ENCODE measurements around the gene FOXL1. TPM values are rescaled to one million over a fixed set of nuclear protein-coding genes. Genes with fewer than 3 reads are reported as not detected.

The FOXL1 gene
- polyA plus RNA-seq, 2 of the 4 experiments (the other 2 are of a cell fraction), result 0.48 to 0.70 TPM

DNA sequence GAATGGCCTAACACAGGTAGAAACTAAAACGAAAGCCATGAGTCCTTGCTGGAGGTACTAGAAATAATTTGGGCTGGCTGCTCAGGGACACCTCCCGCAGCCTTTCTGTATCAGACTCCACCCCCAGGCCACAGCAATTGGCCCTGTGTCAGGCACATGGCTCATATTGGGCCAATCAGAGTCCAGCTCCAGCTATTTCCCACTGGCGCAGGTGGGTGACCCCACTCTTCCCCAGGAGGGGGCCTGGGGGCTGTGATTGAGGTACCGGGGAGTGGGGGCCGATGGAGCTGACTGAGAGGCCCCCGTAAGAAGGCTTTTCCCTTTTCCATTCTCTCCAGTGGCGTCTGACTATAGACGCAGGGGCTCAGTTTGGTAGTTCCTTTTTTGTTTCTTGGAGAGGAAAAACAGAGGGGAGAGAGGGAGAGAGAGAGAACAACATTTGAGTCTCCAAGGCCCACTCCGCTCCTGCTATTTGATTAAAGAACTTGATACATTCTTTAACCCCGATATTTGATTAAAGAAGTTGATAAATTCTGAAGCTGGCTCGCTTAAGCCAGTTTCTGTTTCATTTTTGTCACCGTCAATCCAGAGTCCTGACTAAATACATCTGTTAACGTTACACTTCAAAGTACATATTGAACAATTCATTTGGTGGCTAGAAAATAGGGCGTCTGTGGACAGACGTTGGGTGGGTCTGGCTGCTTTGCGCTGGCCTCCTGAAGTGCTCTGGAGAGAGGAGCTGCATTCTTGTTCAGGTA lies 26.3 kb downstream of the FOXL1 start:
- peaks cover 14% of the 10 kb centered on the region; the same call in 2 of the 3 replicates for H3K4me1 ChIP-seq
- CTCF ChIA-PET, result interaction anchor here (0.6 to 1.3 kb wide), 4 partner anchors 20 to 459 kb away, joined by 3 to 4 read pairs (median 3); no protein-coding TSS in a partner anchor
- TF ChIP-seq, protein P1, sequence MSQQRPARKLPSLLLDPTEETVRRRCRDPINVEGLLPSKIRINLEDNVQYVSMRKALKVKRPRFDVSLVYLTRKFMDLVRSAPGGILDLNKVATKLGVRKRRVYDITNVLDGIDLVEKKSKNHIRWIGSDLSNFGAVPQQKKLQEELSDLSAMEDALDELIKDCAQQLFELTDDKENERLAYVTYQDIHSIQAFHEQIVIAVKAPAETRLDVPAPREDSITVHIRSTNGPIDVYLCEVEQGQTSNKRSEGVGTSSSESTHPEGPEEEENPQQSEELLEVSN (IDR thresholded peaks at IDR 0.05; ENCODE audit: borderline replicate concordance, low read depth), result no peak
- TF ChIP-seq FOSB (CRISPR knock-in tag; IDR thresholded peaks at IDR 0.05) (no peak), MYC (IDR thresholded peaks at IDR 0.05; ENCODE audit: borderline replicate concordance, low read length) (no peak), EHMT2 (IDR thresholded peaks at IDR 0.05; ENCODE audit: low read depth) (no peak), CHD2 (IDR thresholded peaks at IDR 0.05; ENCODE audit: low read length, partially characterized antibody) (no peak), NR3C1 (IDR thresholded peaks at IDR 0.05) (no peak), ZNF302 (CRISPR knock-in tag; IDR thresholded peaks at IDR 0.05) (no peak), NFE2L2 (conservative IDR thresholded peaks at IDR 0.05; ENCODE audit: low read length) (no peak), FOXS1 (CRISPR knock-in tag; IDR thresholded peaks at IDR 0.05) (no peak), TP53 (CRISPR knock-in tag; IDR thresholded peaks at IDR 0.05) (no peak), HOXB13 (CRISPR knock-in tag; IDR thresholded peaks at IDR 0.05; ENCODE audit: low read depth) (no peak)
- TF ChIP-seq, protein P2, sequence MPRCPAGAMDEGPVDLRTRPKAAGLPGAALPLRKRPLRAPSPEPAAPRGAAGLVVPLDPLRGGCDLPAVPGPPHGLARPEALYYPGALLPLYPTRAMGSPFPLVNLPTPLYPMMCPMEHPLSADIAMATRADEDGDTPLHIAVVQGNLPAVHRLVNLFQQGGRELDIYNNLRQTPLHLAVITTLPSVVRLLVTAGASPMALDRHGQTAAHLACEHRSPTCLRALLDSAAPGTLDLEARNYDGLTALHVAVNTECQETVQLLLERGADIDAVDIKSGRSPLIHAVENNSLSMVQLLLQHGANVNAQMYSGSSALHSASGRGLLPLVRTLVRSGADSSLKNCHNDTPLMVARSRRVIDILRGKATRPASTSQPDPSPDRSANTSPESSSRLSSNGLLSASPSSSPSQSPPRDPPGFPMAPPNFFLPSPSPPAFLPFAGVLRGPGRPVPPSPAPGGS (IDR thresholded peaks at IDR 0.05), result no peak
- TF ChIP-seq, protein P3, sequence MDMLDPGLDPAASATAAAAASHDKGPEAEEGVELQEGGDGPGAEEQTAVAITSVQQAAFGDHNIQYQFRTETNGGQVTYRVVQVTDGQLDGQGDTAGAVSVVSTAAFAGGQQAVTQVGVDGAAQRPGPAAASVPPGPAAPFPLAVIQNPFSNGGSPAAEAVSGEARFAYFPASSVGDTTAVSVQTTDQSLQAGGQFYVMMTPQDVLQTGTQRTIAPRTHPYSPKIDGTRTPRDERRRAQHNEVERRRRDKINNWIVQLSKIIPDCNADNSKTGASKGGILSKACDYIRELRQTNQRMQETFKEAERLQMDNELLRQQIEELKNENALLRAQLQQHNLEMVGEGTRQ (IDR thresholded peaks at IDR 0.05), result no peak
- TF ChIP-seq, protein P4, sequence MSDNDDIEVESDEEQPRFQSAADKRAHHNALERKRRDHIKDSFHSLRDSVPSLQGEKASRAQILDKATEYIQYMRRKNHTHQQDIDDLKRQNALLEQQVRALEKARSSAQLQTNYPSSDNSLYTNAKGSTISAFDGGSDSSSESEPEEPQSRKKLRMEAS (IDR thresholded peaks at IDR 0.05), result no peak
- H3K27ac ChIP-seq, result no peak overlapping the region
- 80% methylated on average over 16 of the region's 16 CpGs for WGBS (ENCODE audit: missing lambda C conversion rate)
- ATAC-seq (no peak), DNase-seq (ENCODE audit: low read depth in 1 of 2, low spot score in 1 of 2) (no peak), FAIRE-seq (no peak)
- POLR2A ChIA-PET, result no interaction called here
- no peak overlapping the region for H3K4me2 ChIP-seq
- no peaks in the 10 kb centered on the region for H3K9me3 ChIP-seq
- no peak overlapping the region for H3K4me3 ChIP-seq

DNA sequence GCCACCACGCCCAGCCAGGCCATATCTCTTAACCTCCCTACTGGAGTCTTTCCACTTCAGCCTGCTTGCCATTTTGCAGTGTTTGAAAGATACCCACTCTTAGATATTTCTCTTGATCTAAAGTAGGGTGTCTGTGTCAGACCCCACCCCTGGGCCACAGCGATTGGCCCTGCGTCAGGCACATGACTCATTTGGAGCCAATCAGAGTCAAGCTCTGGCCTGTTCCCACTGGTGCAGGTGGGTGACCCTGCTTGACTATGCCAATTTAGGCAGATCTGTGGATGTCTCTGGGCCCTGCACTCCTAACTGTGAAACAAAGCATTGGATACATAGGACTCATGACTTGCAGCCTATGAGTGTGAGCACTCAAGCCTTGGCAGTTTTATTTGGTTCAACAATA lies 27.6 kb downstream of the FOXL1 start:
- DNase-seq (ENCODE audit: low read depth in 1 of 2, low spot score in 1 of 2), result no peak

More for the DNA sequence above, 27.6 kb downstream of the FOXL1 start:
- FAIRE-seq (no peak), ATAC-seq (no peak)
- POLR2A ChIA-PET, result no interaction called here
- Histone ChIP-seq H3K4me2 (no peak overlapping the region), H3K27ac (no peak overlapping the region), H3K9me3 (no peaks in the 10 kb centered on the region), H3K4me1 (peaks cover 14% of the 10 kb centered on the region; the same call in 2 of the 3 replicates), H3K4me3 (no peak overlapping the region)
- WGBS (ENCODE audit: missing lambda C conversion rate), result 87% methylated on average over 3 of the region's 3 CpGs
- TF ChIP-seq FOSB (CRISPR knock-in tag; IDR thresholded peaks at IDR 0.05) (no peak), PHF8 (IDR thresholded peaks at IDR 0.05; ENCODE audit: borderline replicate concordance, low read depth) (no peak), EP300 (IDR thresholded peaks at IDR 0.05) (no peak), CHD2 (IDR thresholded peaks at IDR 0.05; ENCODE audit: low read length, partially characterized antibody) (no peak), FOXS1 (CRISPR knock-in tag; IDR thresholded peaks at IDR 0.05) (no peak), HOXA7 (CRISPR knock-in tag; IDR thresholded peaks at IDR 0.05) (no peak), NPAS2 (CRISPR knock-in tag; IDR thresholded peaks at IDR 0.05; ENCODE audit: borderline replicate concordance) (no peak), ZFP36 (IDR thresholded peaks at IDR 0.05; ENCODE audit: borderline replicate concordance, partially characterized antibody) (no peak)
- TF ChIP-seq, protein P5, sequence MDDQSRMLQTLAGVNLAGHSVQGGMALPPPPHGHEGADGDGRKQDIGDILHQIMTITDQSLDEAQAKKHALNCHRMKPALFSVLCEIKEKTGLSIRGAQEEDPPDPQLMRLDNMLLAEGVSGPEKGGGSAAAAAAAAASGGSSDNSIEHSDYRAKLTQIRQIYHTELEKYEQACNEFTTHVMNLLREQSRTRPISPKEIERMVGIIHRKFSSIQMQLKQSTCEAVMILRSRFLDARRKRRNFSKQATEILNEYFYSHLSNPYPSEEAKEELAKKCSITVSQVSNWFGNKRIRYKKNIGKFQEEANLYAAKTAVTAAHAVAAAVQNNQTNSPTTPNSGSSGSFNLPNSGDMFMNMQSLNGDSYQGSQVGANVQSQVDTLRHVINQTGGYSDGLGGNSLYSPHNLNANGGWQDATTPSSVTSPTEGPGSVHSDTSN (IDR thresholded peaks at IDR 0.05), result no peak
- TF ChIP-seq, protein P6, sequence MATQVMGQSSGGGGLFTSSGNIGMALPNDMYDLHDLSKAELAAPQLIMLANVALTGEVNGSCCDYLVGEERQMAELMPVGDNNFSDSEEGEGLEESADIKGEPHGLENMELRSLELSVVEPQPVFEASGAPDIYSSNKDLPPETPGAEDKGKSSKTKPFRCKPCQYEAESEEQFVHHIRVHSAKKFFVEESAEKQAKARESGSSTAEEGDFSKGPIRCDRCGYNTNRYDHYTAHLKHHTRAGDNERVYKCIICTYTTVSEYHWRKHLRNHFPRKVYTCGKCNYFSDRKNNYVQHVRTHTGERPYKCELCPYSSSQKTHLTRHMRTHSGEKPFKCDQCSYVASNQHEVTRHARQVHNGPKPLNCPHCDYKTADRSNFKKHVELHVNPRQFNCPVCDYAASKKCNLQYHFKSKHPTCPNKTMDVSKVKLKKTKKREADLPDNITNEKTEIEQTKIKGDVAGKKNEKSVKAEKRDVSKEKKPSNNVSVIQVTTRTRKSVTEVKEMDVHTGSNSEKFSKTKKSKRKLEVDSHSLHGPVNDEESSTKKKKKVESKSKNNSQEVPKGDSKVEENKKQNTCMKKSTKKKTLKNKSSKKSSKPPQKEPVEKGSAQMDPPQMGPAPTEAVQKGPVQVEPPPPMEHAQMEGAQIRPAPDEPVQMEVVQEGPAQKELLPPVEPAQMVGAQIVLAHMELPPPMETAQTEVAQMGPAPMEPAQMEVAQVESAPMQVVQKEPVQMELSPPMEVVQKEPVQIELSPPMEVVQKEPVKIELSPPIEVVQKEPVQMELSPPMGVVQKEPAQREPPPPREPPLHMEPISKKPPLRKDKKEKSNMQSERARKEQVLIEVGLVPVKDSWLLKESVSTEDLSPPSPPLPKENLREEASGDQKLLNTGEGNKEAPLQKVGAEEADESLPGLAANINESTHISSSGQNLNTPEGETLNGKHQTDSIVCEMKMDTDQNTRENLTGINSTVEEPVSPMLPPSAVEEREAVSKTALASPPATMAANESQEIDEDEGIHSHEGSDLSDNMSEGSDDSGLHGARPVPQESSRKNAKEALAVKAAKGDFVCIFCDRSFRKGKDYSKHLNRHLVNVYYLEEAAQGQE (IDR thresholded peaks at IDR 0.05), result no peak
- TF ChIP-seq, protein P7, sequence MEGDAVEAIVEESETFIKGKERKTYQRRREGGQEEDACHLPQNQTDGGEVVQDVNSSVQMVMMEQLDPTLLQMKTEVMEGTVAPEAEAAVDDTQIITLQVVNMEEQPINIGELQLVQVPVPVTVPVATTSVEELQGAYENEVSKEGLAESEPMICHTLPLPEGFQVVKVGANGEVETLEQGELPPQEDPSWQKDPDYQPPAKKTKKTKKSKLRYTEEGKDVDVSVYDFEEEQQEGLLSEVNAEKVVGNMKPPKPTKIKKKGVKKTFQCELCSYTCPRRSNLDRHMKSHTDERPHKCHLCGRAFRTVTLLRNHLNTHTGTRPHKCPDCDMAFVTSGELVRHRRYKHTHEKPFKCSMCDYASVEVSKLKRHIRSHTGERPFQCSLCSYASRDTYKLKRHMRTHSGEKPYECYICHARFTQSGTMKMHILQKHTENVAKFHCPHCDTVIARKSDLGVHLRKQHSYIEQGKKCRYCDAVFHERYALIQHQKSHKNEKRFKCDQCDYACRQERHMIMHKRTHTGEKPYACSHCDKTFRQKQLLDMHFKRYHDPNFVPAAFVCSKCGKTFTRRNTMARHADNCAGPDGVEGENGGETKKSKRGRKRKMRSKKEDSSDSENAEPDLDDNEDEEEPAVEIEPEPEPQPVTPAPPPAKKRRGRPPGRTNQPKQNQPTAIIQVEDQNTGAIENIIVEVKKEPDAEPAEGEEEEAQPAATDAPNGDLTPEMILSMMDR (IDR thresholded peaks at IDR 0.05), result no peak
- CTCF ChIA-PET, result interaction anchor here (0.6 to 1.3 kb wide), 3 partner anchors 18 to 457 kb away, joined by 3 read pairs; no protein-coding TSS in a partner anchor
